H9 (cell line): ENCODE measurements around the gene CSNK1E. TPM values are rescaled to one million over a fixed set of nuclear protein-coding genes. Genes with fewer than 3 reads are reported as not detected.
"Not testable (repeated sequence)": the region's sequence is repeated elsewhere in the genome, so short reads cannot be mapped to it uniquely, and the experiment has no call there.

Source experiments
- DNase-seq: peaks from one replicate; pipeline ENCODE4 v3.0.0-alpha.2; 2017
- H2AFZ ChIP-seq: one replicate; pipeline ENCODE4 v1.6.1; 2013; ENCODE audit warnings: mild to moderate bottlenecking, low read length, control low read depth, moderate library complexity
- H2AK5ac ChIP-seq: 2 replicates; pipeline ENCODE4 v1.6.1; 2013; ENCODE audit warnings: low read length, control low read depth, mixed read lengths; ENCODE audit not compliant: insufficient read length
- H2BK120ac ChIP-seq: one replicate; pipeline ENCODE4 v1.6.1; 2013; ENCODE audit warnings: low read depth, mild to moderate bottlenecking, low read length, control low read depth, inconsistent platforms; ENCODE audit not compliant: poor library complexity, severe bottlenecking
- H2BK12ac ChIP-seq: 2 replicates; pipeline ENCODE4 v1.6.1; 2013; ENCODE audit warnings: low read length, control low read depth, mixed read lengths, low read depth; ENCODE audit not compliant: insufficient read length
- H2BK15ac ChIP-seq: 2 replicates; pipeline ENCODE4 v1.6.1; 2013; ENCODE audit warnings: low read depth, low read length, control low read depth
- H2BK20ac ChIP-seq: one replicate; pipeline ENCODE4 v1.6.1; 2013; ENCODE audit warnings: low read depth, mild to moderate bottlenecking, low read length, control low read depth, inconsistent platforms; ENCODE audit not compliant: poor library complexity, severe bottlenecking
- H2BK5ac ChIP-seq: 2 replicates; pipeline ENCODE4 v1.6.1; 2013; ENCODE audit warnings: low read length, control low read depth, mixed read lengths; ENCODE audit not compliant: insufficient read length
- H3K14ac ChIP-seq: 2 replicates; pipeline ENCODE4 v1.6.1; 2013; ENCODE audit warnings: low read length, control low read depth; ENCODE audit not compliant: insufficient read depth
- H3K18ac ChIP-seq: 2 replicates; pipeline ENCODE4 v1.6.1; 2013; ENCODE audit warnings: low read depth, mild to moderate bottlenecking, mixed read lengths, low read length, control low read depth; ENCODE audit not compliant: insufficient read length
- H3K23ac ChIP-seq: 2 replicates; pipeline ENCODE4 v1.6.1; 2013; ENCODE audit warnings: low read length, control low read depth, mixed read lengths, low read depth; ENCODE audit not compliant: insufficient read length
- H3K23me2 ChIP-seq: 2 replicates; pipeline ENCODE4 v1.6.1; 2013; ENCODE audit warnings: low read depth, mild to moderate bottlenecking, mixed read lengths, low read length, control low read depth; ENCODE audit not compliant: insufficient read length, poor library complexity, severe bottlenecking
- H3K27ac ChIP-seq: 2 replicates; pipeline ENCODE4 v1.5.1; 2013; ENCODE audit warnings: low read length, control low read depth, mixed read lengths, low read depth; ENCODE audit not compliant: insufficient read length
- H3K27me3 ChIP-seq: 2 replicates; pipeline ENCODE4 v1.6.1; 2013; ENCODE audit warnings: low read length, control low read depth, inconsistent platforms; ENCODE audit not compliant: insufficient read depth
- H3K4ac ChIP-seq: 2 replicates; pipeline ENCODE4 v1.6.1; 2013; ENCODE audit warnings: low read depth, mild to moderate bottlenecking, control low read depth, inconsistent platforms, low read length, moderate library complexity
- H3K4me1 ChIP-seq: 2 replicates; pipeline ENCODE4 v1.6.1; 2013; ENCODE audit warnings: low read length, control low read depth, inconsistent platforms; ENCODE audit not compliant: insufficient read depth
- H3K4me2 ChIP-seq: 2 replicates; pipeline ENCODE4 v1.6.1; 2013; ENCODE audit warnings: low read length, control low read depth, mixed read lengths; ENCODE audit not compliant: insufficient read length, insufficient read depth
- H3K56ac ChIP-seq: 2 replicates; pipeline ENCODE4 v1.6.1; 2013; ENCODE audit warnings: low read depth, mild to moderate bottlenecking, mixed read lengths, low read length, control low read depth; ENCODE audit not compliant: insufficient read length
- H3K79me1 ChIP-seq: 2 replicates; pipeline ENCODE4 v1.6.1; 2013; ENCODE audit warnings: low read depth, mild to moderate bottlenecking, moderate library complexity, low read length, control low read depth, inconsistent platforms; ENCODE audit not compliant: insufficient read depth, poor library complexity, severe bottlenecking
- H3K79me2 ChIP-seq: 2 replicates; pipeline ENCODE4 v1.6.1; 2013; ENCODE audit warnings: low read length, control low read depth, inconsistent platforms; ENCODE audit not compliant: insufficient read depth
- H3K9ac ChIP-seq: 2 replicates; pipeline ENCODE4 v1.6.1; 2013; ENCODE audit warnings: low read length, control low read depth, mixed read lengths; ENCODE audit not compliant: insufficient read length; ENCODE audit errors: extremely low read depth
- H3K9me3 ChIP-seq: one replicate; pipeline ENCODE4 v1.6.1; 2013; ENCODE audit warnings: low read depth, low read length, inconsistent platforms; ENCODE audit not compliant: control insufficient read depth
- H3T11ph ChIP-seq: one replicate; pipeline ENCODE4 v1.6.1; 2013; ENCODE audit warnings: mild to moderate bottlenecking, low read length, control low read depth, inconsistent platforms
- H4K20me1 ChIP-seq: one replicate; pipeline ENCODE4 v1.6.1; 2013; ENCODE audit not compliant: control insufficient read depth, insufficient read length, insufficient read depth
- H4K5ac ChIP-seq: 2 replicates; pipeline ENCODE4 v1.6.1; 2013; ENCODE audit warnings: low read depth, mild to moderate bottlenecking, mixed read lengths, low read length, control low read depth; ENCODE audit not compliant: insufficient read length
- H4K8ac ChIP-seq: replicated peaks from 2 replicates; pipeline ENCODE4 v1.6.1; 2013; ENCODE audit warnings: low read length, control low read depth, mixed read lengths, low read depth; ENCODE audit not compliant: insufficient read length
- H4K91ac ChIP-seq: 2 replicates; pipeline ENCODE4 v1.6.1; 2013; ENCODE audit warnings: low read depth, mild to moderate bottlenecking, moderate library complexity, mixed read lengths, low read length, control low read depth; ENCODE audit not compliant: insufficient read length
- H3K27ac Mint-ChIP-seq, 3 experiments: 2 replicates in 2 of 3; 3 replicates in 1 of 3; pipeline ENCODE4 v1.8.0; 2020 to 2021; ENCODE audit warnings: mixed read lengths in 3 of 3, mild to moderate bottlenecking in 1 of 3, moderate library complexity in 1 of 3
- H3K27me3 Mint-ChIP-seq: 2 replicates; pipeline ENCODE4 v1.8.0; 2021; ENCODE audit warnings: low read depth, mild to moderate bottlenecking, moderate library complexity, mixed read lengths
- H3K36me3 Mint-ChIP-seq, 3 experiments: 2 replicates in 2 of 3; 3 replicates in 1 of 3; pipeline ENCODE4 v1.8.0; 2020 to 2021; ENCODE audit warnings: low read depth in 3 of 3, mixed read lengths in 3 of 3; ENCODE audit not compliant: insufficient read depth in 1 of 3
- H3K4me1 Mint-ChIP-seq, 2 experiments: 2 replicates each; pipeline ENCODE4 v1.8.0; 2020; ENCODE audit warnings: mixed read lengths in 2 of 2
- H3K4me3 Mint-ChIP-seq, 2 experiments: 2 replicates in 1 of 2; 3 replicates in 1 of 2; pipeline ENCODE4 v1.8.0; 2020 to 2021; ENCODE audit warnings: mild to moderate bottlenecking in 2 of 2, mixed read lengths in 2 of 2, moderate library complexity in 1 of 2
- H3K9me3 Mint-ChIP-seq, 2 experiments: 2 replicates in 1 of 2; 3 replicates in 1 of 2; pipeline ENCODE4 v1.8.0; 2020; ENCODE audit warnings: mild to moderate bottlenecking in 2 of 2, mixed read lengths in 2 of 2, moderate library complexity in 1 of 2
- WGBS: extraction: QIAGEN DNeasy Blood & Tissue Kit; methylation state at CpG from one replicate; pipeline ENCODE4 v1.1.7; 2013; ENCODE audit warnings: missing lambda C conversion rate, low lambda C conversion rate, mixed read lengths; ENCODE audit not compliant: insufficient read length; ENCODE audit errors: extremely low coverage; 5-methylcytosine and 5-hydroxymethylcytosine counted together
- long read RNA-seq: library from polyadenylated mRNA; unstranded; transcript quantifications from one replicate; pipeline ENCODE4 v2.0.0, GENCODE V29; 2020
- total RNA-seq: library from RNA; stranded (reverse); gene quantifications from 2 replicates; pipeline ENCODE4 v1.2.1, GENCODE V29; 2021
- TF ChIP-seq, protein P1 (sequence below): fragments of 200-600 bp; sonication (generic); conservative IDR thresholded peaks from 3 replicates; pipeline ENCODE4 v1.8.0; 2021; ENCODE audit warnings: antibody characterized with exemption, mild to moderate bottlenecking

Gene CSNK1E
- total RNA-seq = 230 and 236 TPM in 2 replicates
- long read RNA-seq, transcript CSNK1E-203 (11 exons, 2,791 nt) = major isoform, 30 of 152 reads
- long read RNA-seq, partial matches to known transcripts = 31 of 152 reads
- long read RNA-seq, other reads (novel, unspliced or antisense) = 85 of 152 reads

DNA sequence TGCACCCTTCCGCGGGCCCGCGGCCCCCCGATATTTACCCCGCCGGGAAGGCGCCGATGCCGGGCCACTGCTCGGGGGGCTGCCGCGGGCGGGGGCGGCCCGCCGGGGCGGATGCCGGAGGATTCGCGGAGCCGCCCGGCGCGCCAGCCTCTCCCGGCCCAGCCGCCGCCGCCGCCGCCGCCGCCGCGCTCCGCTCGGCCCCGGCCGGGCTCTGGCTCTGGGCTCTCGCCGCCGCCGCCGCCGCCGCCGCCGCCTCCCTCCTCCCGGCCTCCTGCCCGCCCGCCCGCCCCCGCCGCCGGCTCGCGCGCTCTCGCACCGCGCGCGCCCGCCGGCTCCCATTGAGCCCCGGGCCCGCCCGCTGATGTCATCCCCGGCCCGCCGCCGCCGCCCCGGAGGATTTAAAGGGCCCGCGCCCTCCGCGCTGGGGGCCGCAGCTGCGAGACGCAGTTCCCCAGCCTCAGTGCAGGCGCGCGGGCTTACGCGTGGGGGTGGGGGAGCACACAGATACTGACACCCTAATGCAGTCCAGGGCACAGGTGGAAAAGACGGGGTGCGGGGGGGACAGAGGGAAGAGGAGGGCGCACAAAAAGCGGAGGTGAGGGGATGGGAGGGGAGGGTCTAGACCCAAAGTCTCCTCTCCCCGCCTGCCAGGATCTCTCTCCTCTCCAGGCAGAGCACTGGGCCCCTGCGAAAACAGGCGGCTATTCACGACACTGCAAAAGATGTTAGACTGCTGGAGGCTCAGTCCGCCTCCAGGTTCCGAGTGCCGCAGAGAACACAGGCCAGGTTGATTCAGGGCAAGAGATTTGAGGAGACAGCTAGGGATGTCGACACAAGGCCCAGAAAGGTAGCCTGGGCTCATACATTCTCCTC, at the start of gene CSNK1E:
TSS of gene CSNK1E (minus strand) at position 312 of the 873 bp plus-strand sequence. CDS start 3,276 bp downstream, outside the sequence.
- Histone ChIP-seq H3K23me2 (peaks cover 13% of the 10 kb centered on the region), H4K20me1 (peaks cover 2% of the 10 kb centered on the region), H3K27me3 (no peaks in the 10 kb centered on the region), H4K8ac (no peak within 1 kb of the TSS), H2BK20ac (no peak within 1 kb of the TSS), H3T11ph (no peak within 1 kb of the TSS), H3K4ac (no peak within 1 kb of the TSS; the same call in 1 of the 2 replicates), H2AK5ac (no peak within 1 kb of the TSS), H3K14ac (peak within 1 kb of the TSS; percentile 25; the same call in 1 of the 2 replicates), H2BK120ac (no peak within 1 kb of the TSS), H2AFZ (no peak within 1 kb of the TSS), H3K4me1 (peaks cover 10% of the 10 kb centered on the region; the same call in 1 of the 2 replicates), H2BK12ac (no peak within 1 kb of the TSS), H3K9me3 (no peaks in the 10 kb centered on the region), H4K5ac (no peak within 1 kb of the TSS), H4K91ac (no peak within 1 kb of the TSS), H3K23ac (no peak within 1 kb of the TSS), H3K56ac (no peak within 1 kb of the TSS), H3K27ac (peak within 1 kb of the TSS; percentile 10), H2BK15ac (no peak within 1 kb of the TSS), H3K18ac (peak within 1 kb of the TSS; percentile 51), H3K4me2 (peak within 1 kb of the TSS; percentile 85), H3K79me2 (peaks cover 42% of the 10 kb centered on the region; the same call in 1 of the 2 replicates), H3K79me1 (no peaks in the 10 kb centered on the region), H3K9ac (peak within 1 kb of the TSS; percentile 97), H2BK5ac (no peak within 1 kb of the TSS)
- H3K9me3 Mint-ChIP-seq = no peaks in the 10 kb centered on the region; a peak in 1 of 5 replicates
- H3K4me1 Mint-ChIP-seq = peaks cover 63 to 72% of the 10 kb centered on the region in 2 experiments
- no CpG with 5 or more reads among the region's 98 CpGs for WGBS
- DNase-seq = peak; percentile 79
- no peaks in the 10 kb centered on the region for H3K27me3 Mint-ChIP-seq
- H3K4me3 Mint-ChIP-seq = peak within 1 kb of the TSS; percentile 93 to 97
- TF ChIP-seq, protein P1, sequence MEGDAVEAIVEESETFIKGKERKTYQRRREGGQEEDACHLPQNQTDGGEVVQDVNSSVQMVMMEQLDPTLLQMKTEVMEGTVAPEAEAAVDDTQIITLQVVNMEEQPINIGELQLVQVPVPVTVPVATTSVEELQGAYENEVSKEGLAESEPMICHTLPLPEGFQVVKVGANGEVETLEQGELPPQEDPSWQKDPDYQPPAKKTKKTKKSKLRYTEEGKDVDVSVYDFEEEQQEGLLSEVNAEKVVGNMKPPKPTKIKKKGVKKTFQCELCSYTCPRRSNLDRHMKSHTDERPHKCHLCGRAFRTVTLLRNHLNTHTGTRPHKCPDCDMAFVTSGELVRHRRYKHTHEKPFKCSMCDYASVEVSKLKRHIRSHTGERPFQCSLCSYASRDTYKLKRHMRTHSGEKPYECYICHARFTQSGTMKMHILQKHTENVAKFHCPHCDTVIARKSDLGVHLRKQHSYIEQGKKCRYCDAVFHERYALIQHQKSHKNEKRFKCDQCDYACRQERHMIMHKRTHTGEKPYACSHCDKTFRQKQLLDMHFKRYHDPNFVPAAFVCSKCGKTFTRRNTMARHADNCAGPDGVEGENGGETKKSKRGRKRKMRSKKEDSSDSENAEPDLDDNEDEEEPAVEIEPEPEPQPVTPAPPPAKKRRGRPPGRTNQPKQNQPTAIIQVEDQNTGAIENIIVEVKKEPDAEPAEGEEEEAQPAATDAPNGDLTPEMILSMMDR = no peak
- H3K36me3 Mint-ChIP-seq = peaks cover 15 to 44% (median 17%) of the 10 kb centered on the region in 3 experiments; a peak in 6 of 7 replicates
- peak within 1 kb of the TSS; percentile 97 to 100 (median 98) for H3K27ac Mint-ChIP-seq

DNA sequence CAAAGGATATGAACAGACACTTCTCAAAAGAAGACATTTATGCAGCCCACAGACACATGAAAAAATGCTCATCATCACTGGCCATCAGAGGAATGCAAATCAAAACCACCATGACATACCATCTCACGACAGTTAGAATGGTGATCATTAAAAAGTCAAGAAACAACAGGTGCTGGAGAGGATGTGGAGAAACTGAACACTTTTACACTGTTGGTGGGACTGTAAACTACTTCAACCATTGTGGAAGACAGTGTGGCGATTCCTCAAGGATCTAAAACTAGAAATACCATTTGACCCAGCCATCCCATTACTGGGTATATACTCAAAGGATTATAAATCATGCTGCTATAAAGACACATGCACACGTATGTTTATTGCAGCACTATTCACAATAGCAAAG, 48.6 kb upstream of the CSNK1E start:
- H4K5ac ChIP-seq, DNase-seq, H2BK5ac ChIP-seq, H3K4ac ChIP-seq, H2BK15ac ChIP-seq, H3K4me1 ChIP-seq, H3K9me3 ChIP-seq, H3K14ac ChIP-seq, H3K4me2 ChIP-seq, H3K23ac ChIP-seq, H4K91ac ChIP-seq, H3K9ac ChIP-seq, H2BK20ac ChIP-seq, H3K27me3 ChIP-seq, H2AK5ac ChIP-seq, H3K79me2 ChIP-seq, H3T11ph ChIP-seq, H3K9me3 Mint-ChIP-seq, H3K27ac ChIP-seq, H3K79me1 ChIP-seq, H2BK12ac ChIP-seq, H3K56ac ChIP-seq, H3K27me3 Mint-ChIP-seq, H2AFZ ChIP-seq, H3K23me2 ChIP-seq, H3K4me3 Mint-ChIP-seq, H4K20me1 ChIP-seq, H3K4me1 Mint-ChIP-seq, H2BK120ac ChIP-seq, H4K8ac ChIP-seq, H3K18ac ChIP-seq: not testable (repeated sequence)
- WGBS = no CpG with 5 or more reads among the region's 3 CpGs
- peaks cover 14 to 36% (median 32%) of the 10 kb centered on the region in 3 experiments; a peak in 6 of 7 replicates for H3K36me3 Mint-ChIP-seq
- H3K27ac Mint-ChIP-seq = peak overlapping the region in 1 of 3 experiments; percentile 65; a peak in 1 of 7 replicates
